Chondrocyte (in vitro differentiated cells): Measurements from ENCODE around the gene DLG2. TPM values are rescaled to one million over a fixed set of nuclear protein-coding genes. Genes with fewer than 3 reads are reported as not detected.

ENCODE experiments used
- DNase-seq: peaks from one replicate; pipeline ENCODE4 v3.0.0; 2021; ENCODE audit warnings: mixed read lengths, low spot score
- H3K27ac Mint-ChIP-seq: one replicate; pipeline ENCODE4 v1.8.0; 2021; ENCODE audit warnings: mild to moderate bottlenecking, moderate library complexity, mixed read lengths; ENCODE audit not compliant: unreplicated experiment
- H3K27me3 Mint-ChIP-seq: 2 replicates; pipeline ENCODE4 v1.8.0; 2021; ENCODE audit warnings: low read depth, mixed read lengths
- H3K36me3 Mint-ChIP-seq: 2 replicates; pipeline ENCODE4 v1.8.0; 2021; ENCODE audit warnings: low read depth, mixed read lengths
- H3K4me1 Mint-ChIP-seq: 2 replicates; pipeline ENCODE4 v1.8.0; 2021; ENCODE audit warnings: low read depth, mild to moderate bottlenecking, mixed read lengths
- H3K4me3 Mint-ChIP-seq: one replicate; pipeline ENCODE4 v1.8.0; 2021; ENCODE audit warnings: mild to moderate bottlenecking, moderate library complexity, mixed read lengths; ENCODE audit not compliant: unreplicated experiment
- H3K9me3 Mint-ChIP-seq: 2 replicates; pipeline ENCODE4 v1.8.0; 2021; ENCODE audit warnings: low read depth, mixed read lengths
- CTCF ChIP-seq: fragments of 200-600 bp; sonication (generic); IDR thresholded peaks from 2 replicates; pipeline ENCODE4 v1.5.0; 2021; ENCODE audit warnings: antibody characterized with exemption, mild to moderate bottlenecking, moderate library complexity
- total RNA-seq: library from RNA; stranded (reverse); gene quantifications from 3 replicates; pipeline ENCODE4 v1.2.1, GENCODE V29; 2021

Gene DLG2
- total RNA-seq, 1 donor from 2014 or later = 1.3 TPM

DNA sequence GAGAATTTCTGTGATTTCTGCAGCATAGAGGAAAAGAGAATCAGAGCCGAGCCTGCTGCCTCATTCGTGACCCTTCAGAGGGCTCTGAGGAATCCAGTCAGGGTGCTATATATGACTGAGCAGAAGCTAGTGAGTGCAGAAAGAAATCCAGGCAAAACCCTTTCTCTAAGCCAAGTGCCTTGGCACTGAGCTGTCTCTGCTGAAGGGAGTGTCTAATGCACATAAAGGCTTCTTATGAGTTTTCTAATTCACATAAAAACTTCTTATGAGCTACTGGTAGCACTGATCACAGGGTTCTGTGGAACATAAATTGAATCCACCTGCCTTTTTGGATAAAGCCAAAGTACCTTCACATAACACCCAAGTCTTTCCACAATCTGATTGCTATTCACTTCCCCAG is 1555.3 kb downstream of the DLG2 start:
- Mint-ChIP-seq H3K27ac (no peak overlapping the region), H3K4me3 (no peak overlapping the region), H3K9me3 (no peaks in the 10 kb centered on the region), H3K27me3 (peaks cover 7% of the 10 kb centered on the region), H3K36me3 (no peaks in the 10 kb centered on the region), H3K4me1 (no peaks in the 10 kb centered on the region)
- DNase-seq = no peak
- TF ChIP-seq CTCF = no peak

DNA sequence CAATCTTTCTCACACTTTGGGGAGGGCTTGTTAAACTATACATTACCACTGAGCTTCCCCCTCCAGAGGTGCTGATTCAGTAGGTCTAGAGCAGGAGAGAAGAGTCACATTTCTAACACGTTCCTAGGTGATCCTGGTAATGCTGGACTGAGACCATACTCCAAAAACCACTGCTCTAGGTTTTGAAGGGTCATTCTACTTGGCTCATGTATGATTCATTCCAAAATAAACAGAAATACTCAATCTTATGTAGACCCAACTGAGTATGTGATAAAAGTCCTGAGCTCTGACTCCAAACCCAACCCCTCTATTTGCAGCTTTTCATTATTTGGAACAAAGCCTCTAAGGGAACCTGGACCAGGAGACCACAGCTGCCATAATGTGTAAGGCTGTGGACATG is 1558.1 kb downstream of the DLG2 start:
- no peak overlapping the region for H3K27ac Mint-ChIP-seq
- no peaks in the 10 kb centered on the region for H3K9me3 Mint-ChIP-seq
- H3K4me1 Mint-ChIP-seq = no peaks in the 10 kb centered on the region
- peaks cover 2% of the 10 kb centered on the region for H3K27me3 Mint-ChIP-seq
- H3K4me3 Mint-ChIP-seq = no peak overlapping the region
- no peak for DNase-seq
- no peaks in the 10 kb centered on the region for H3K36me3 Mint-ChIP-seq
- no peak for TF ChIP-seq CTCF

GRCh38 chr11:84061726-84062125 is 1565.4 kb downstream of the DLG2 start:
- H3K36me3 Mint-ChIP-seq = no peaks in the 10 kb centered on the region
- no peak for TF ChIP-seq CTCF
- H3K9me3 Mint-ChIP-seq = no peaks in the 10 kb centered on the region
- H3K27me3 Mint-ChIP-seq = no peaks in the 10 kb centered on the region
- no peak for DNase-seq
- no peak overlapping the region for H3K4me3 Mint-ChIP-seq
- no peaks in the 10 kb centered on the region for H3K4me1 Mint-ChIP-seq
- no peak overlapping the region for H3K27ac Mint-ChIP-seq

DNA sequence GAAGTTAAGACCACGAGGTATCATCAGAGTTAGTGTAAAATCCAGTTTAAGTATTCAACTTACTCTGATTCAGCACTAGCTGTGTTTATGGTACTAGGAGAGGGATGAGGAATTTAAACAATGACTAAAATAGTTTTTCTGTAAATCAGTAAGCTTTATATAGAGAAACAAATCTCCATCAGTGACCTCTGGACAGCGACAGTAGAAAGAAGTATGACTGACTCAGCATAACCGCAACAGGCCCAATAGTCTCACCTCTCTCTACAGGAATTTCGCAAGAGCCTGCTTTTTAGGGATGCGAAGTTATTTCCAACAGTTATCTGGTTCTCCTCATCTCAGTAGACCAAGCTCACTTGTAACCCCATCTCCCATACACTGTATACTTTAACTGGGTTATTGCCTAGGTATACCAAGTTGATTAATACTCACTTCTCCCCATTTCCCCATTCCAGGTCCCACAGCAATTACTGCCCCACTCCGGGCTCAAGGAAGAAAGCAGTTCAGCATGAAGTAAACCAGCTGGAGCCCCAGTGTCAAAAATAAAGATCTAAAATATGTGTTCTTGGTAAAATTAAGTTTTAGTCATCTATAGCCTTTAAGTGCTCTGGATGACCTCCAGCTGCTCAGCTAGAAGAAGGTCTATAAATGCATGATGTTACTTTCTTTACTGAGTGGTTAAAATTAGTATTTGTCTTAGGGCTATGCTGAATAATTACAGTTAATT is 1570.3 kb downstream of the DLG2 start:
- no peak for TF ChIP-seq CTCF
- peaks cover 8% of the 10 kb centered on the region for H3K9me3 Mint-ChIP-seq
- no peak overlapping the region for H3K27ac Mint-ChIP-seq
- H3K4me1 Mint-ChIP-seq = no peaks in the 10 kb centered on the region
- peaks cover 3% of the 10 kb centered on the region for H3K27me3 Mint-ChIP-seq
- H3K4me3 Mint-ChIP-seq = no peak overlapping the region
- DNase-seq = no peak
- H3K36me3 Mint-ChIP-seq = no peaks in the 10 kb centered on the region

DNA sequence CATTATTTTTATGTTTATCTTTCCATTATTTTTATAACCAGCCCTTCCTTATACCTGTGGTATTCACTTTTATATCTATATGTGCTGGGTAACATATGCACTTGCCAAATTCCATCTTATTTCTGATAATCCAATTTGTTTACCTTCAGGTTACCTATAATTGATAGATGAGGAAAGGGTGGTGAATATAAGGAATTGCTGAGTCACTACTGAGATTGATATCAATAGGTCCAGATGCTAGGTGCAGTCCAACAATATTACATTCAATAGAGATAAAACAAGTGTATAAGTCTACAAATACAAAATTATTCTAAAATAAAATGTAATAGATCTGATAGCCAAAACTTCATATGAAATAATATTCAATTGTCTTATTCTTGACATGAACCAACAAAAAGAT is 1582.0 kb downstream of the DLG2 start:
- no peak for DNase-seq
- no peak overlapping the region for H3K4me3 Mint-ChIP-seq
- H3K27ac Mint-ChIP-seq = no peak overlapping the region
- no peaks in the 10 kb centered on the region for H3K27me3 Mint-ChIP-seq
- H3K9me3 Mint-ChIP-seq = peaks cover 12% of the 10 kb centered on the region
- no peak for TF ChIP-seq CTCF
- no peaks in the 10 kb centered on the region for H3K4me1 Mint-ChIP-seq
- no peaks in the 10 kb centered on the region for H3K36me3 Mint-ChIP-seq
